GM21515 (cell line): ENCODE measurements around the gene MRPS14.

Experiments used
- ATAC-seq: cut with Tn5 transposase; IDR thresholded peaks from one replicate; pipeline ENCODE4 v1.9.1; 2021; ENCODE audit not compliant: unreplicated experiment

MRPS14 gene

GRCh38 chr1:174988986-174989385 lies 34.2 kb downstream of the MRPS14 start:
- ATAC-seq = peak; percentile 69

- no peak for ATAC-seq
Measured at GRCh38 chr1:174988539-174988938, 34.7 kb downstream of the MRPS14 start.

DNA sequence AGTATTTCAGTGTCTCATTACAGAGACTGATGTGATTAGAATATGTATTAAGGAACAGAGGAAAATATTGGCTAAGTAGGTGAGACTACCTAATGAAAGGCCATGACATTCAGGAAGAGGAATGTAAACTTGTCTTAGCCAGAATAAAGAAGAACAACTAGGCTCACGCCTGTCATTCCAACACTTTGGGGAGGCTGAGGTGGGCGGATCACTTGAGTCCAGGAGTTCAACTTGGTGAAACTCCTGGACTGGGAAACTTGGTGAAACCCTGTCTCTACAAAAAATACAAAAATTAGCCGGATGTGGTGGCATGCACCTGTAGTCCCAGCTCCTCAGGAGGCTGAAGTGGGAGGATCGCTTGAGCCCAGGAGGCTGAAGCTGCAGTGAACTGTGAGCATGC lies 38.3 kb downstream of the MRPS14 start:
- ATAC-seq = no peak

- no peak for ATAC-seq
Measured at GRCh38 chr1:174982971-174983689, 40.1 kb downstream of the MRPS14 start.

DNA sequence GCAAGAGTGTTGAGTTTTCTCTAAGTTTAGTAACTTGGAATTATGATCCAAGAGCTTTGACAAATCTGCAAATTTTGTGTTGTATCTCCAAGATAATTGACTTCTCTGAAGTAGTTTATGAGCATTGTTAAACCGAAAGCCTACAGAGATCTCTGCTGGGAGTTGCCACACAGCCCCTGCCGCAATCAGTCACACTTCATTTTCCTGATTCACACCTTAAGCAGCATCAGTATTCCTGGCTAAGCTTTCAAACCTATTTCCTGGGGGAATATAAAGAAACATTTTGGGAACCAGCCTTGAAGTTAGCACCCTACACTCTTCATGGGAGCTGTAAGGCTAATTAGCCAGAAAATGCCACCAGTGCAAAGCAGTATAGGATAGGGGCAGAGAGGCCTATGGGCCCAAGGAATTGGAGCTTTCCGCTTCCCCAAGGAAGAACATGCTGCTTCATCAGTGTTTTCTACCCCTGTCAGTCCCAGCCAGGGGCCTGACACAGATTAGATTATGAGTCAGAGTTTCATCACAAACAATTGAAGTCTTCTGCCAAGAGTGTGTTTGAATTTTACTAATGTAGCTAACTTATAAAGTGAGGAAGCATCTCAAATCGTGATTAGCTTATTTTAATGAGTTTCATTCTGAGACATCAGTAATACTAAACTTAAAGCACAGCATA lies 46.7 kb downstream of the MRPS14 start:
- ATAC-seq = no peak

GRCh38 chr1:174975764-174976163 lies 47.5 kb downstream of the MRPS14 start:
- no peak for ATAC-seq

DNA sequence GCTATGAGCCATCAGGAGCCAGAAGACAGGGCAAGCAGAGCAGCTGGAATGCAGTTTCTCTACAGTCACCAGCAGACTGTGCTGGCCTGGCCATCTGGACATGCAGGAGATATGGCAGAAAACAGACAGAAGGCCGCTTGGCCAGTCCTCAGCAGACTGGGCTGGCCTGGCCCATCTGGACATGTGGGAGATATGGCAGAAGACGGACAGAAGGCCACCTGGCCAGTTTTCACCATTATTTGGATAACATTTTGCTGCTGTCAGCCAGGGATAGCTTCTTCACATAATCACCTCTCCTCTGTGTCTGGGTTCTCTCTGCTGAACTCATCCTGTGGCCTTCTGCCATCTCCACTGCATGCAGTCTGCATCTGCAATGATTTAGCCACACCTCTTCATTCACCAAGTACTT lies 48.5 kb downstream of the MRPS14 start:
- no peak for ATAC-seq

DNA sequence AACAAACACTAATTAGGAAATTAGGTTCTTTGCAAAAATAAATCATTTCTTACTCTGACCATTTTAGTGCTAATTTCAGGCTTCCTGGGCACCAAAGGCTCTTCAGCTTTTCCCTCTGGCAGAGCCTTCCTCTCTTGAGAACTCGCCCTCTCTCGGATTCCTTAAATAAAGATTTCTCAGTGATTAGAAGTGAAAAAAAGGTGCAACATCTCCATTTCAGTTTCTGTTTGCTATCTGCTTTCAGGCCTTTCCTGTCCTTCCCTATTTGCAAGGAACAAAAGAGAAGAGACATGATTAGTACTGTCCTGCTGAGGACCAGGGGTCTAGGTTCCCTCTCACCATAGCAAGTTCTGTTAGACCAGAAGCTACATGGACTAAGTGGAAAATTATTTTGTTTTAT lies 51.3 kb downstream of the MRPS14 start:
- no peak for ATAC-seq

GRCh38 chr1:174971466-174971865 lies 51.8 kb downstream of the MRPS14 start:
- no peak for ATAC-seq

- no peak for ATAC-seq
Measured at GRCh38 chr1:174969977-174970376, 53.2 kb downstream of the MRPS14 start.

- peak; percentile 63 for ATAC-seq
Measured at GRCh38 chr1:174968750-174969244, 54.4 kb downstream of the MRPS14 start.

DNA sequence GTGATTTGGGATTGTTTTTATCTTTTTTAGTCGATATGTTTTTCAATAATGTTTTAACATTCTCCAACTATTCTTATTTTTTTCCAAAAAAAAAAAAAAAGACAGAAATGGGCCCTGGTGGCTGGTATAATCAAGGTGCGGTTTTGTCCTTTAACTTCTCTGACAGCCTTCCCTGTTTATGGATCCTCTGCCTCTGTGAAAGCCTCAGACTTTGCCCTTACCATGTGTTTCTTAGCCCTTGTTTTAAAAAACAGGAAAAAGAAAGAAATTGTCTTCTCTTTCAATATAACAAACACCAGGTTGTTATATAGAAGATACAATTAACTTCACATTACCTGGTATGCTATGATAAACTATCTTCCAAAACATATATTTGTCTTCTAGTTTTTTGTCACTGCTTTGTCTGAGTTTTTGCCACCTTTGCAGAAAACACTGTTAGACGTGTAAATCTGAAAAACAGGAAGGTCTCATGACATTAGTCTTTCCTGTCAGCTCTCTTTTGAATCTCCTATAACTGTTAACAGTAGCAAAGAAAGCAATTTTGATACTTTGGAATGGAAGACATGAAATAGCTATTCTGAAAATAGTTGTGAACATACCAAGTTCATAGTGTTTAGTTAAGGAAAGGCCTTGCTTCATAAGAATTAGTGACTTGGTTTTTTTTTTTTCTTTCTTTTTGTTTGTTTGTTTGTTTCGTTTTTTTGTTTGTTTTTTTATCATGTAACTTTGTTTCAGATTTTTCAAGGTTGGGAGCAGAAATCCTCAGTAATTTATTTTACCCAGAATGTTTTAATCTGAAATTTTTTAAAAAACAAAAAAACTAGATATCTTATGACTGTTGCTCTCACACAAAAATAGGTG lies 55.1 kb downstream of the MRPS14 start:
- ATAC-seq = no peak

DNA sequence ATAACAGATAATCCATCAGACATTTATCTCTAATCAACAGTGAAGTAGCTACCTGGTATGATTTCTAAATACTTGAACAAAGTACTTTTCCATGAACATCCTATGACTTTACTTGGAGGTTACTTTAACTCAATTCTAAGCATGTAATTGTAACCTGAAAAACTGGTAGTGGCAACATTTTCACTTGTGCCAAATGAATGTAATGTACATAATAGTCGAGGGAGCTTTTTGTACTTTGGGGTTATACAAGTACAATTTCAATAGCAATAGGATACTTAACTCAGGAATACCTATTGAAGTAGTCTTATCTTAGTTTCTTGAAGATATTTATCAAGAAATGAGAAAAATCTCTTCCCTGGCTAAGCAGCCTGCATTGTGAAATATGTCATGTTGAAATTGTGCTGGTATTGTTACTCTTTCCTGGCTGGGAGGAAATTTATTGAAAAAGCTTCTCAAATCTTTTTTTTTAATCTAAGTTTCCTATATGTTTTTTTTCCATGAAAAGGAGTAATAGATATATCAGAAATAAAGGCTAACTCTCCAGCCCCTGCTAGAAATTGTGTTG lies 57.1 kb downstream of the MRPS14 start:
- ATAC-seq = no peak

- no peak for ATAC-seq
Measured at GRCh38 chr1:174965362-174966007, 57.7 kb downstream of the MRPS14 start.

DNA sequence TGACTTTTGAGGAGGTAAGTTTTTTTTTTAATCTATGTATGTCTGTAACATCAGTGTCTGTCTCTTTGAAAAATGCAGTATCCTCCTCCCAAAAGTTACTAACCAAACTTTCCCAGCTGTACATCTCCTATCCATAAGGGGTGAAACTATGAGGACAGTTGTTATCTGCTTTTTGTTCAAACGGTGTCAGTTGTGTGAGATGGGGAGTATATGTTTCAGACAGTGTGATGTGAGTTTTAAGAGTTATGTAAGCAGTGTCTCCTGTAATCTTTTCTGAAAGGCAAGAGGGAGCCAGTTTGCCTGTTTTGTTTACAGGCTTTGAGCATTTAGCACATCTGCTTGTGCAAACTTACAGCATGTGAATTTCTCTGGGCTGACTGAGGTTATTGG lies 58.3 kb downstream of the MRPS14 start:
- no peak for ATAC-seq

DNA sequence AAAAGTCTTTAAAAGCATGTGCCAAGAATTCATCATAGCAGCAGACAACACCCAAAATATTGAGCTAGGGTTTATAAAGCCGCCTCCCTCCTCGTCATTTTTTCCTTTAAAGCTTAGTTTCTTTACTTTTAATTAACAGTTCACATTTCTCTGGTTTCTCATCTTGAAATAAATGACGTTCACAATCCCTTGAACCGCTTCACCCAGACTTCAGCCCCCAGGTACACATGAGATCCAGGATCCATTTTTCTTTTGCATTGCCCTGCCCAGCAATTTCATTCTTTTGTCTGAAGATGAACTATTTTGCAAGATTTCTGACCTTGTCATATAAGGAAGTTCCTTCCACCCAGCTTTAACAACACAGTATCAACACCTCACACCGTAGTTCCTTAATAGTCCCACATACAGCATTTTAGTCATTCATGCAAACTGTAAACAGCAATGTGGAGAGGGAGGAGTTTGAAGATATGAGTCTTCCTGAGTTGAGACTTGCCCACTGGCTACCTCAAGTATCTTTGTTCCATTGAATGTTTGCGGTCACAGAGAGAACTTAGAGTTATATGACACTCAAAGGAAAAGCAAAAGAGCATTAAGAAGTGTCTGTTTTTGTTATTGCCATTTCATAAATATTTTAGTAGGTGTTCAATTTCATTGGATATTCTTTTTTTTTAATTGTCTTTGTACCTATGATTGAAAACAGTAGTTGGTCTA lies 58.8 kb downstream of the MRPS14 start:
- no peak for ATAC-seq

- no peak for ATAC-seq
Measured at GRCh38 chr1:174963529-174964125, 59.6 kb downstream of the MRPS14 start.
